K562 (cell line): Measurements from ENCODE around the gene BCL2L15. TPM values are rescaled to one million over a fixed set of nuclear protein-coding genes. Genes with fewer than 3 reads are reported as not detected.
"Not testable (repeated sequence)": the region's sequence is repeated elsewhere in the genome, so short reads cannot be mapped to it uniquely, and the experiment has no call there.

Experiments
- ATAC-seq: fragments of 200-7000 bp; cut with Tn5 transposase; 3 replicates; pipeline ENCODE4 v1.9.1; 2020; ENCODE audit warnings: moderate library complexity
- BruUV-seq: library from RNA; stranded (reverse); fragments of 400-500 nt; replicated peaks from 2 replicates; lab custom pipeline; 2021; lab: Mats Ljungman, UMichigan
- CTCF ChIA-PET: fragments of 300-600 bp; formaldehyde crosslinking; extraction: SDS; loops from one replicate; lab custom pipeline; 2021; ENCODE audit warnings: low intra/inter-chr PET ratio; lab: Yijun Ruan, JAX
- POLR2A ChIA-PET: fragments of 300-600, 350-650 bp; sonication (Branson Sonifier 250); formaldehyde crosslinking; extraction: SDS; loops from one replicate; lab custom pipeline; 2021; ENCODE audit warnings: antibody characterized with exemption, inconsistent platforms; lab: Yijun Ruan, JAX
- DNase-seq, 4 experiments: peaks; one replicate each; pipeline versions ENCODE4 v3.0.0 to v3.0.0-alpha.2; 2011 to 2018; ENCODE audit warnings: low spot score in 3 of 4, mixed read lengths in 3 of 4; ENCODE audit errors: extremely low read depth in 1 of 4
- FAIRE-seq: peaks from 2 replicates; lab custom pipeline; 2011; peaks lifted over from hg19 to GRCh38; lab: Jason Lieb, UNC
- H2AFZ ChIP-seq: 2 replicates; pipeline ENCODE4 v1.6.0; 2011; ENCODE audit warnings: low read depth, low read length, control low read depth, inconsistent platforms
- H3K27ac ChIP-seq: fragments of 200-600 bp; 3 replicates; pipeline ENCODE4 v1.8.0; 2011; ENCODE audit warnings: low read depth, mild to moderate bottlenecking, control low read depth, inconsistent platforms, low read length, moderate library complexity, mixed read lengths; ENCODE audit errors: extremely low read depth
- H3K27me3 ChIP-seq, 2 experiments: fragments of 300-600 bp in 1 of 2; 2 replicates in 1 of 2; 3 replicates in 1 of 2; pipeline versions ENCODE4 v1.6.0 to v1.8.0; 2011; ENCODE audit warnings: inconsistent platforms in 2 of 2, low read length in 2 of 2, mild to moderate bottlenecking in 1 of 2, mixed read lengths in 1 of 2, moderate library complexity in 1 of 2; ENCODE audit not compliant: control insufficient read depth in 2 of 2, insufficient read depth in 2 of 2
- H3K36me3 ChIP-seq: fragments of 300-600 bp; 3 replicates; pipeline ENCODE4 v1.8.0; 2011; ENCODE audit warnings: mild to moderate bottlenecking, low read length, inconsistent platforms; ENCODE audit not compliant: control insufficient read depth, insufficient read depth
- H3K4me1 ChIP-seq, 2 experiments: fragments of 200-600 bp in 1 of 2; replicated peaks in 1 of 2; 2 replicates in 1 of 2; 3 replicates in 1 of 2; pipeline versions ENCODE4 v1.5.1 to v1.8.0; 2011; ENCODE audit warnings: inconsistent platforms in 2 of 2, low read length in 2 of 2, mild to moderate bottlenecking in 1 of 2, mixed read lengths in 1 of 2, moderate library complexity in 1 of 2; ENCODE audit not compliant: control insufficient read depth in 2 of 2, insufficient read depth in 2 of 2
- H3K4me2 ChIP-seq: 2 replicates; pipeline ENCODE4 v1.6.1; 2011; ENCODE audit warnings: low read length, control low read depth, inconsistent platforms, mixed read lengths; ENCODE audit not compliant: insufficient read depth
- H3K4me3 ChIP-seq: fragments of 200-600 bp; sonication (generic), shearing (Covaris generic); 2 replicates; pipeline ENCODE4 v1.5.1; 2016; ENCODE audit warnings: control low read depth, inconsistent platforms
- H3K79me2 ChIP-seq: fragments of 200-600 bp; 3 replicates; pipeline ENCODE4 v1.8.0; 2011; ENCODE audit warnings: low read length, inconsistent platforms; ENCODE audit not compliant: control insufficient read depth, insufficient read depth
- H3K9ac ChIP-seq, 2 experiments: 2 replicates each; pipeline versions ENCODE4 v1.6.0 to v1.6.1; 2011; ENCODE audit warnings: low read depth in 2 of 2, low read length in 2 of 2, control low read depth in 1 of 2, inconsistent platforms in 1 of 2, mild to moderate bottlenecking in 1 of 2, mixed read lengths in 1 of 2; ENCODE audit not compliant: insufficient read depth in 1 of 2
- H3K9me1 ChIP-seq: one replicate; pipeline ENCODE4 v1.6.0; 2011; ENCODE audit warnings: inconsistent platforms, mild to moderate bottlenecking, low read length, moderate library complexity; ENCODE audit not compliant: control insufficient read depth, insufficient read depth
- H3K9me3 ChIP-seq: replicated peaks from 2 replicates; pipeline ENCODE4 v1.5.1; 2011; ENCODE audit warnings: low read depth, low read length, inconsistent platforms; ENCODE audit not compliant: control insufficient read depth, insufficient read depth
- H4K20me1 ChIP-seq: replicated peaks from 2 replicates; pipeline ENCODE4 v1.6.1; 2011; ENCODE audit warnings: low read length, inconsistent platforms, mixed read lengths; ENCODE audit not compliant: control insufficient read depth, insufficient read depth
- BRD4 ChIP-seq: fragments of 200-600 bp; sonication (generic); IDR thresholded peaks from 2 replicates; pipeline ENCODE4 v1.6.1; 2017; ENCODE audit warnings: inconsistent platforms
- KDM5B ChIP-seq: fragments of 200-600 bp; sonication (generic); IDR thresholded peaks from 2 replicates; pipeline ENCODE4 v1.6.1; 2012; ENCODE audit warnings: low read depth, mild to moderate bottlenecking, moderate library complexity, low read length, control low read depth, inconsistent platforms; ENCODE audit not compliant: insufficient replicate concordance
- NR0B1 ChIP-seq: fragments of 450-650 bp; IDR thresholded peaks from one replicate; pipeline ENCODE4 v1.6.1; 2018; ENCODE audit warnings: mild to moderate bottlenecking, moderate library complexity; ENCODE audit not compliant: partially characterized antibody
- SIN3B ChIP-seq: fragments of 450-650 bp; IDR thresholded peaks from 2 replicates; pipeline ENCODE4 v1.6.1; 2017; ENCODE audit warnings: low read depth, mild to moderate bottlenecking, moderate library complexity
- WGBS: fragments of 100-300 bp; shearing (Covaris generic); methylation state at CpG from one replicate; pipeline ENCODE4 v1.1.6; 2016; ENCODE audit warnings: low coverage, mixed read lengths; ENCODE audit not compliant: insufficient coverage; ENCODE audit errors: missing lambda C conversion rate; 5-methylcytosine and 5-hydroxymethylcytosine counted together
- in situ Hi-C: fragments of 300-500 bp; cut with MboI; formaldehyde crosslinking; loops from 4 replicates; pipeline ENCODE4 v1.15.0; 2018; ENCODE audit warnings: inconsistent platforms, mixed read lengths
- intact Hi-C: fragments of 100-400 bp; cut with micrococcal nuclease; formaldehyde crosslinking; loops from 2 replicates; pipeline ENCODE4 v1.14.2; 2022
- polyA plus RNA-seq, 8 experiments: library from polyadenylated mRNA; depleted of rRNA in 4 of 8; stranded (reverse) in 5 of 8; unstranded in 3 of 8; fragments of >200 nt; fragmentation: Nextera tagmentation in 2 of 8; fragmentation: Illumina TruSeq in 1 of 8; extraction: Ambion mirVana in 2 of 8; extraction: Trizol in 1 of 8; gene quantifications; 2 replicates each; pipeline versions ENCODE4 v1.2.1 to v1.2.3, GENCODE V29; 2011 to 2014; ENCODE audit warnings: inconsistent platforms in 1 of 8, missing spikeins in 1 of 8
- total RNA-seq, 7 experiments: library from RNA; depleted of rRNA in 6 of 7; stranded (reverse); fragments of >200 nt in 6 of 7; fragmentation: Illumina TruSeq in 2 of 7; extraction: Trizol in 2 of 7; gene quantifications; 2 replicates each; pipeline versions ENCODE4 v1.2.1 to v1.2.3, GENCODE V29; 2011 to 2021; ENCODE audit warnings: low replicate concordance in 1 of 7

The BCL2L15 gene
- total and polyA plus RNA-seq, 9 of the 15 experiments (the other 6 are each of a cell fraction or from before 2014, with no cell fraction given): 0.06 to 0.42 (median 0.28) TPM; not detected in 1

DNA sequence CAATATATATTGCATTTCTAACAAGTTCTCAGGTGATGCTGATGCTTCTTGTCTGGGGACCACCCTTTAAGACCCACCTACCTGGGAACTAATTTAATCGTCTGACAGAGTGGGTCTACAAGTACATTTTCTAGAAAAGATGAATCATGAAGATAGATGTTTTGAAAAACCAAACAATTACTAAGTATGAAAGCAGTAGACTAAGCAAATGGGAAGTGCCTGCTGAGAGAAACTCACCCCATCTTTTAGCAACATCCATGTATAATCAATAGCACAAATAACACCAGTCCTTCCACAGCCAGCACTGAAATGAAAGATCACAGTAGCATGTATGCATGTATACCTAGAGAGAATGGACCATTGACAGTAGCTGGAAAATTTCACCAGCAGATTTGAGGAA lies 33.1 kb downstream of the BCL2L15 start:
- Histone ChIP-seq H3K9me3 (no peaks in the 10 kb centered on the region), H3K4me1 (peaks cover 0 to 6% of the 10 kb centered on the region in 2 experiments; a peak in 1 of 5 replicates), H3K9ac (no peak overlapping the region), H3K9me1 (no peaks in the 10 kb centered on the region), H3K27me3 (no peaks in the 10 kb centered on the region), H3K36me3 (no peaks in the 10 kb centered on the region), H3K27ac (no peak overlapping the region), H3K79me2 (no peaks in the 10 kb centered on the region), H2AFZ (no peak overlapping the region), H3K4me2 (no peak overlapping the region), H4K20me1 (no peaks in the 10 kb centered on the region), H3K4me3 (no peak overlapping the region)
- 29% methylated on average over 1 of the region's 1 CpG for WGBS
- CTCF ChIA-PET: no interaction called here
- in situ Hi-C loops (no loop called here), intact Hi-C loops (no loop called here)
- DNase-seq (no peak), ATAC-seq (no peak), FAIRE-seq (no peak)
- POLR2A ChIA-PET: no interaction called here
- no TSS peak for BruUV-seq
- TF ChIP-seq NR0B1 (no peak), KDM5B (no peak), SIN3B (no peak), BRD4 (no peak)

DNA sequence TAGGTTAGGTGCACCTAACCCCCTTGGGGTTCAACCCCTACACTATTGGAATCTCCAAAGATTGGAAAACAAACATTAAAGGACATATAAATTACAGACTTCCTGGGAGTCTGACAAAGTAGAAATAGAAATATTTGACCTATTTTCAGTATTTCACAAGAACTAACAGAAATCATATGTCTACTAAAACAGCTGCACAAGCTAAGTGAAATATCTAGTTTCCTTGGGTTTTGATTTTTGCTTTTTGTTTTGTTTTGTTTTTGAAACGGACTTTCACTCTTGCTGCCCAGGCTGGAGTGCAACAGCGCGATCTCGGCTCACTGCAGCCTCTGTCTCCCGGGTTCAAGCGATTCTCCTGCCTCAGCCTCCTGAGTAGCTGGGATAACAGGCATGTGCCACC lies 34.7 kb downstream of the BCL2L15 start:
- ATAC-seq, intact Hi-C loops, H3K4me1 ChIP-seq, CTCF ChIA-PET, H3K27me3 ChIP-seq, in situ Hi-C loops, H3K79me2 ChIP-seq, H3K9me3 ChIP-seq, H4K20me1 ChIP-seq, H3K27ac ChIP-seq, BruUV-seq, H3K36me3 ChIP-seq, H3K4me2 ChIP-seq, DNase-seq, H3K4me3 ChIP-seq, H3K9ac ChIP-seq, H3K9me1 ChIP-seq, FAIRE-seq, H2AFZ ChIP-seq: not testable (repeated sequence)
- POLR2A ChIA-PET: interaction anchor here (0.6 kb wide), 1 partner anchor 96 kb away, joined by 3 read pairs; no protein-coding TSS in a partner anchor
- 74% methylated on average over 6 of the region's 6 CpGs for WGBS
